ENCODE results near the gene PAQR9.

The PAQR9 gene

DNA sequence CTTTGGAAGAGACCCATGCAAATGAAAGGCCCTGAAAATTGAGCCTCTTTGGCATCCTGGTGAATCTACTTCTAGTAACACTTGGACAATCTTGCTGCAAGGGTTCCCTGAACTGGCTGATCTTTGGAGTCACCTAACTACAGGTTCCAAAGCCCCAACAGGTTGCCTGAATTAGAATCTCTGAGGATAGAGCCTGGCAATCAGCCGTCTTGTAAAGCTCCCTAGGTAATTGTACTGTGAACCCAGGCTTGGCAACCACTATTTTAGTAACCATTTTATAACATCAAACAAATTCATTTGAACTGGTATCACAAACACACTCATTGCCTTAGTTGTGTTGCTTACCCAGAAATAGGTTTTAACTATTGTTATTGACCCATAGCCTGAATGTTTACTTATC is 20.1 kb downstream of the PAQR9 start:
- Histone ChIP-seq H3K27ac (ENCODE audit: low read depth, low read length) (no peak overlapping the region), H3K27me3 (ENCODE audit: control insufficient read depth in 5 of 5, insufficient read depth in 4 of 5, low read length in 5 of 5) (peaks cover 5 to 14% (median 12%) of the 10 kb centered on the region in 5 donors), H3K36me3 (ENCODE audit: control insufficient read depth in 5 of 5, insufficient read depth in 5 of 5, low read length in 5 of 5) (no peaks in the 10 kb centered on the region), H3K4me3 (ENCODE audit: low read depth in 1 of 5, low read length in 5 of 5) (no peak overlapping the region), H3K4me1 (ENCODE audit: control insufficient read depth in 5 of 5, insufficient read depth in 5 of 5, low read length in 5 of 5) (peaks cover 0 to 7% (median 6%) of the 10 kb centered on the region in 5 donors), H3K9ac (ENCODE audit: low read length in 5 of 5) (no peak overlapping the region), H3K9me3 (ENCODE audit: control insufficient read depth in 5 of 5, low read length in 5 of 5) (no peaks in the 10 kb centered on the region)

GRCh38 chr3:142941373-142942123 is 21.9 kb downstream of the PAQR9 start:
- Histone ChIP-seq H3K9me3 (ENCODE audit: control insufficient read depth in 5 of 5, low read length in 5 of 5) (no peaks in the 10 kb centered on the region), H3K4me1 (ENCODE audit: control insufficient read depth in 5 of 5, insufficient read depth in 5 of 5, low read length in 5 of 5) (no peaks in the 10 kb centered on the region), H3K27ac (ENCODE audit: low read depth, low read length) (no peak overlapping the region), H3K27me3 (ENCODE audit: control insufficient read depth in 5 of 5, insufficient read depth in 4 of 5, low read length in 5 of 5) (peaks cover 0 to 3% (median 0%) of the 10 kb centered on the region in 5 donors), H3K9ac (ENCODE audit: low read length in 5 of 5) (no peak overlapping the region), H3K4me3 (ENCODE audit: low read depth in 1 of 5, low read length in 5 of 5) (no peak overlapping the region), H3K36me3 (ENCODE audit: control insufficient read depth in 5 of 5, insufficient read depth in 5 of 5, low read length in 5 of 5) (no peaks in the 10 kb centered on the region)

GRCh38 chr3:142940472-142940871 is 23.0 kb downstream of the PAQR9 start:
- no peak overlapping the region for H3K27ac ChIP-seq (ENCODE audit: low read depth, low read length)
- no peak overlapping the region for H3K9ac ChIP-seq (ENCODE audit: low read length in 5 of 5)
- H3K27me3 ChIP-seq (ENCODE audit: control insufficient read depth in 5 of 5, insufficient read depth in 4 of 5, low read length in 5 of 5), result peaks cover 0 to 1% (median 0%) of the 10 kb centered on the region in 5 donors
- no peak overlapping the region for H3K4me3 ChIP-seq (ENCODE audit: low read depth in 1 of 5, low read length in 5 of 5)
- H3K36me3 ChIP-seq (ENCODE audit: control insufficient read depth in 5 of 5, insufficient read depth in 5 of 5, low read length in 5 of 5), result no peaks in the 10 kb centered on the region
- H3K9me3 ChIP-seq (ENCODE audit: control insufficient read depth in 5 of 5, low read length in 5 of 5), result no peaks in the 10 kb centered on the region
- H3K4me1 ChIP-seq (ENCODE audit: control insufficient read depth in 5 of 5, insufficient read depth in 5 of 5, low read length in 5 of 5), result peaks cover 0 to 3% (median 0%) of the 10 kb centered on the region in 5 donors

DNA sequence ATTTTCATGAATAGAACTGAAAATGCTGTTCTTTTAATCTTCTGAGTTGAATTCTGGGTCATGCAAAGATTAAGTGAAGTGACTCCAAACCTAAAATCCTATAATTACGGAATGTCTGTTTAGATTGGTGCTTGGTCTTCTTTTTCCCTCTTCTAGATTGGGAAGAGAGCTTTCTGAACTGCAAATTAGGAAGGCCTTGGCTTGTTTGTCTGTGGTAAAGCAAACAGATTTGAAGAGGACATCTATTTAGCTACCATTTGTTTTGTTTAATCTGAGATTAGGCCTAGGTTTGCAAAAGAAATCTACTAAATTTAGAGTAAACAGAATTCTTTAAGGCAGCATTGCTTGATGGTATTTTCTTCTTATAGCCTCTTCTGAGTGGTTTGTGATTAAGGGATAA is 23.5 kb downstream of the PAQR9 start:
- H3K4me3 ChIP-seq (ENCODE audit: low read depth in 1 of 5, low read length in 5 of 5), result no peak overlapping the region
- no peaks in the 10 kb centered on the region for H3K9me3 ChIP-seq (ENCODE audit: control insufficient read depth in 5 of 5, low read length in 5 of 5)
- no peaks in the 10 kb centered on the region for H3K27me3 ChIP-seq (ENCODE audit: control insufficient read depth in 5 of 5, insufficient read depth in 4 of 5, low read length in 5 of 5)
- peaks cover 0 to 3% (median 0%) of the 10 kb centered on the region in 5 donors for H3K4me1 ChIP-seq (ENCODE audit: control insufficient read depth in 5 of 5, insufficient read depth in 5 of 5, low read length in 5 of 5)
- no peak overlapping the region for H3K9ac ChIP-seq (ENCODE audit: low read length in 5 of 5)
- no peak overlapping the region for H3K27ac ChIP-seq (ENCODE audit: low read depth, low read length)
- no peaks in the 10 kb centered on the region for H3K36me3 ChIP-seq (ENCODE audit: control insufficient read depth in 5 of 5, insufficient read depth in 5 of 5, low read length in 5 of 5)

DNA sequence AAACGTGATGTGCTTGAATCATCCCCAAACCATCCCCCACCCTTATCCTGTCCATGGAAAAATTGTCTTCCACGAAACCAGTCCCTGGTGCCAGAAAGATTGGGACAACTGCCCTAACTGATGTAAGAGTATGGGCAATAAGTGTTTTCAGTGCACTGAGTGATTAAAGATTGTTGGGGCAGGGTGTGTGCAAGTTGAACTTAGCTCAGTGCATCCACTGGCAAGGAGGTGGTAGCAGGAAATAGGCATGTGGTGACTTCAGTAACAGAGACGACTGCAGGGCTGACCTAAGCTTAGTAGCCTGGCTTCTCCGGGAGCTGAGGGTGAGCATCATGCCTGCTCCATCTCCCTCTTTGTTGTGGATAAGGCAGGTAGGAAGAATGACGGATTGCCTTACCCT is 27.5 kb downstream of the PAQR9 start:
- H3K27me3 ChIP-seq (ENCODE audit: control insufficient read depth in 5 of 5, insufficient read depth in 4 of 5, low read length in 5 of 5), result no peaks in the 10 kb centered on the region
- no peaks in the 10 kb centered on the region for H3K9me3 ChIP-seq (ENCODE audit: control insufficient read depth in 5 of 5, low read length in 5 of 5)
- no peak overlapping the region for H3K9ac ChIP-seq (ENCODE audit: low read length in 5 of 5)
- H3K4me3 ChIP-seq (ENCODE audit: low read depth in 1 of 5, low read length in 5 of 5), result no peak overlapping the region
- peaks cover 0 to 3% (median 0%) of the 10 kb centered on the region in 5 donors for H3K4me1 ChIP-seq (ENCODE audit: control insufficient read depth in 5 of 5, insufficient read depth in 5 of 5, low read length in 5 of 5)
- no peak overlapping the region for H3K27ac ChIP-seq (ENCODE audit: low read depth, low read length)
- no peaks in the 10 kb centered on the region for H3K36me3 ChIP-seq (ENCODE audit: control insufficient read depth in 5 of 5, insufficient read depth in 5 of 5, low read length in 5 of 5)

GRCh38 chr3:142934887-142935269 is 28.6 kb downstream of the PAQR9 start:
- H3K9ac ChIP-seq (ENCODE audit: low read length in 5 of 5), result no peak overlapping the region
- H3K4me3 ChIP-seq (ENCODE audit: low read depth in 1 of 5, low read length in 5 of 5), result no peak overlapping the region
- no peaks in the 10 kb centered on the region for H3K9me3 ChIP-seq (ENCODE audit: control insufficient read depth in 5 of 5, low read length in 5 of 5)
- peaks cover 0 to 3% (median 0%) of the 10 kb centered on the region in 5 donors for H3K4me1 ChIP-seq (ENCODE audit: control insufficient read depth in 5 of 5, insufficient read depth in 5 of 5, low read length in 5 of 5)
- no peak overlapping the region for H3K27ac ChIP-seq (ENCODE audit: low read depth, low read length)
- no peaks in the 10 kb centered on the region for H3K27me3 ChIP-seq (ENCODE audit: control insufficient read depth in 5 of 5, insufficient read depth in 4 of 5, low read length in 5 of 5)
- no peaks in the 10 kb centered on the region for H3K36me3 ChIP-seq (ENCODE audit: control insufficient read depth in 5 of 5, insufficient read depth in 5 of 5, low read length in 5 of 5)

DNA sequence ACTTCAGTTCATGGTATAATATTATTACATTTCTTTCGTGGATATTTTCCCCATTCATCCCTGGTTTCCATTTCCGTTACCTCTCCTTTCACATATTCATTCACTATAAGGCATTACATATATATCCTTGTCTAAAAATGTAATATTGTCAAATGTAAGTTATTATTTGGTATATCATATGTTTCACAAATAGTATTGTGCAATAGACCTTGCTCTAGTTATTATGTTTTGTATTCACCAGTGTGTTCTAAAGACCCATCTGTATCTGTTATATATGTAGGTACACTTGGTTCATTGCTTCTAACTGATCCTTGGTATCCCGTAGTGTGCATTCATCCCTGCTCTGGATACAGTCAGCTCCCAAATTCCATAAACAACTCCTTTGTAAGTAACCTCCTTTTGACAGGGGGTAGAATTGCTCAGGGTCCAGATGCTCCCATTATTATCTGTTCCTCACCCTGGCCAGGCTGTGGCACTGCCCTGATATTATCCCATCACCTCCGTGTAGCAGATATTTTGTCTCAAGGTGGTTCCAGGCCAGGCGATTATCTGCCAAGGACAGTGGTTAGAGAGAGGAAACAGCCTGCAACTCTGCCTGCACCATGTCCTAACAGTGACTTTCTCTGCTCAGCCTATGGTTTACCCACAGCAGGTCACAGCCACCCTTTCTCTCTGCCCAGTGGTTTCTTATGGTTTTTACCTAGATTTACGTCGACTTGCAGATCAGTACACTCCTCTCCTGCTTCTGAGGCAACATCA is 29.2 kb downstream of the PAQR9 start:
- H3K9me3 ChIP-seq (ENCODE audit: control insufficient read depth in 5 of 5, low read length in 5 of 5), result no peaks in the 10 kb centered on the region
- H3K9ac ChIP-seq (ENCODE audit: low read length in 5 of 5), result no peak overlapping the region
- no peaks in the 10 kb centered on the region for H3K36me3 ChIP-seq (ENCODE audit: control insufficient read depth in 5 of 5, insufficient read depth in 5 of 5, low read length in 5 of 5)
- H3K4me1 ChIP-seq (ENCODE audit: control insufficient read depth in 5 of 5, insufficient read depth in 5 of 5, low read length in 5 of 5), result peaks cover 0 to 3% (median 0%) of the 10 kb centered on the region in 5 donors
- no peak overlapping the region for H3K4me3 ChIP-seq (ENCODE audit: low read depth in 1 of 5, low read length in 5 of 5)
- H3K27me3 ChIP-seq (ENCODE audit: control insufficient read depth in 5 of 5, insufficient read depth in 4 of 5, low read length in 5 of 5), result no peaks in the 10 kb centered on the region
- no peak overlapping the region for H3K27ac ChIP-seq (ENCODE audit: low read depth, low read length)

DNA sequence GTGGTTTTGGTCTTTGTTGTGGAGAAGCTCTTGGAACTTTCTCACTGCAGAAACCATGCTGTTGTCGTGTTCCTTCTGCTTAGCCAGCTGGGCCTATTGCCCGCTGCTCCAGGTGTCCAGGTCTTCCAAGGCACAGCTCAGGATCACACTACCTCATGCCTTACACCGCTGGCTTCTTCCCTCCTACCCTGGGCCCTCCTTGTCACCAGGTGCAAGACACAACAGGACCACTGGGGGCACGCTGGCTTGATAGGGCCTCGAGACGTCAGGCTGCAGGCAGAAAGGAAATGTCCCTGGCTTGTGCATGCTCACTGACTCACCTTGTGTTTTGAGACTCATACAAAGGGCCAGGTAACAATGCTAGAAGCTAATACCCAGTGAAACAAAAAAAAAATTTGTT is 32.3 kb downstream of the PAQR9 start:
- Histone ChIP-seq H3K9me3 (ENCODE audit: control insufficient read depth in 5 of 5, low read length in 5 of 5) (no peaks in the 10 kb centered on the region), H3K4me3 (ENCODE audit: low read depth in 1 of 5, low read length in 5 of 5) (no peak overlapping the region), H3K9ac (ENCODE audit: low read length in 5 of 5) (no peak overlapping the region), H3K4me1 (ENCODE audit: control insufficient read depth in 5 of 5, insufficient read depth in 5 of 5, low read length in 5 of 5) (peaks cover 0 to 7% (median 0%) of the 10 kb centered on the region in 5 donors), H3K27me3 (ENCODE audit: control insufficient read depth in 5 of 5, insufficient read depth in 4 of 5, low read length in 5 of 5) (no peaks in the 10 kb centered on the region), H3K36me3 (ENCODE audit: control insufficient read depth in 5 of 5, insufficient read depth in 5 of 5, low read length in 5 of 5) (no peaks in the 10 kb centered on the region), H3K27ac (ENCODE audit: low read depth, low read length) (no peak overlapping the region)

DNA sequence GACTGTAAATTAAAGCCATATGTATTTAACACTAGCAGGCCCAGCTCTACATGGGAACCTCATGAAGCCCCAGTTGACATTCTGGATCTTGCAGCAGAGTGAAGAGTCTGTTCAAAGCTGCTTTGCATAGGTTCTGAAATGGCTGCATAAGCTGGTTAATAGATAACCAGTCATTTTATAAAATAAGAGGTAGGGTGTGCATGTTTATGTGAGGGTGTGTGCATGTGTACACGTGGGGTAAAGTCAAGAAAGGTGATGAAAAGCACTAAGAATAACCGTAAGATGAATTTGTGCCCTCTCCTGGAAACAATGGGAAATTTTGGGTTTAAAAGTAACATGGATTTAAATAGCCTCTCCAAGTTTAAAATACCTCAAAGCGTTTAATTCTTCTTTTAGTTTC is 33.0 kb downstream of the PAQR9 start:
- Histone ChIP-seq H3K9ac (ENCODE audit: low read length in 5 of 5) (no peak overlapping the region), H3K27ac (ENCODE audit: low read depth, low read length) (no peak overlapping the region), H3K9me3 (ENCODE audit: control insufficient read depth in 5 of 5, low read length in 5 of 5) (no peaks in the 10 kb centered on the region), H3K4me3 (ENCODE audit: low read depth in 1 of 5, low read length in 5 of 5) (no peak overlapping the region), H3K27me3 (ENCODE audit: control insufficient read depth in 5 of 5, insufficient read depth in 4 of 5, low read length in 5 of 5) (no peaks in the 10 kb centered on the region), H3K36me3 (ENCODE audit: control insufficient read depth in 5 of 5, insufficient read depth in 5 of 5, low read length in 5 of 5) (no peaks in the 10 kb centered on the region), H3K4me1 (ENCODE audit: control insufficient read depth in 5 of 5, insufficient read depth in 5 of 5, low read length in 5 of 5) (peaks cover 0 to 7% (median 0%) of the 10 kb centered on the region in 5 donors)

GRCh38 chr3:142929890-142930289 is 33.6 kb downstream of the PAQR9 start:
- Histone ChIP-seq H3K27me3 (ENCODE audit: control insufficient read depth in 5 of 5, insufficient read depth in 4 of 5, low read length in 5 of 5) (no peaks in the 10 kb centered on the region), H3K27ac (ENCODE audit: low read depth, low read length) (no peak overlapping the region), H3K4me3 (ENCODE audit: low read depth in 1 of 5, low read length in 5 of 5) (no peak overlapping the region), H3K9me3 (ENCODE audit: control insufficient read depth in 5 of 5, low read length in 5 of 5) (no peaks in the 10 kb centered on the region), H3K4me1 (ENCODE audit: control insufficient read depth in 5 of 5, insufficient read depth in 5 of 5, low read length in 5 of 5) (peaks cover 0 to 7% (median 0%) of the 10 kb centered on the region in 5 donors), H3K9ac (ENCODE audit: low read length in 5 of 5) (no peak overlapping the region), H3K36me3 (ENCODE audit: control insufficient read depth in 5 of 5, insufficient read depth in 5 of 5, low read length in 5 of 5) (no peaks in the 10 kb centered on the region)

Data from subcutaneous abdominal adipose tissue (tissue), 5 donors.